ENCODE measurements around the gene DGCR6L. TPM values are rescaled to one million over a fixed set of nuclear protein-coding genes. Genes with fewer than 3 reads are reported as not detected.
"Not testable (repeated sequence)": the region's sequence is repeated elsewhere in the genome, so short reads cannot be mapped to it uniquely, and the experiment has no call there.

Gene DGCR6L
- total and polyA plus RNA-seq, 2 of the 4 experiments (the other 2 are of a cell fraction): 65.4 to 80.4 TPM

- H4K91ac ChIP-seq (ENCODE audit: insufficient read depth, low read depth, low read length); H3K9me1 ChIP-seq (ENCODE audit: insufficient read depth, low read length); H3K27ac ChIP-seq (ENCODE audit: insufficient read depth, low read length); H2AK5ac ChIP-seq (ENCODE audit: low read depth, low read length); H3K36me3 ChIP-seq (ENCODE audit: control insufficient read depth, insufficient read depth, low read length); H4K5ac ChIP-seq (ENCODE audit: low read depth, low read length); H3K56ac ChIP-seq (ENCODE audit: extremely low read depth, insufficient read depth, low read length); H3K79me1 ChIP-seq (ENCODE audit: low read depth in 1 of 2, low read length in 2 of 2); H2BK5ac ChIP-seq (ENCODE audit: low read depth, low read length, poor library complexity, severe bottlenecking); DNase-seq; H4K20me1 ChIP-seq (ENCODE audit: insufficient read depth, low read length); H3K4me2 ChIP-seq (ENCODE audit: low read depth, low read length); BruUV-seq (replicated peaks); H3K18ac ChIP-seq (ENCODE audit: low read depth, low read length); H3K9me3 ChIP-seq (ENCODE audit: control insufficient read depth, insufficient read depth, low read length); in situ Hi-C loops (cut with MboI; ENCODE audit: low sequenced_read_pairs); dilution Hi-C loops (cut with HindIII; ENCODE audit: low sequenced_read_pairs, unreplicated experiment); H2BK120ac ChIP-seq (ENCODE audit: low read depth, low read length); H3K4me3 ChIP-seq (ENCODE audit: insufficient read depth, low read depth, low read length); H3K9ac ChIP-seq (ENCODE audit: low read depth, low read length); H3K23ac ChIP-seq (ENCODE audit: low read depth, low read length); H2BK20ac ChIP-seq (ENCODE audit: low read depth, low read length); CTCF ChIA-PET; POLR2A ChIA-PET (ENCODE audit: unreplicated experiment); H3K4ac ChIP-seq (ENCODE audit: low read depth, low read length); H2AFZ ChIP-seq (replicated peaks; ENCODE audit: low read length, poor library complexity); H3K27me3 ChIP-seq (ENCODE audit: control insufficient read depth, insufficient read depth, low read length); H3K4me1 ChIP-seq (ENCODE audit: control insufficient read depth, insufficient read depth, low read length); ATAC-seq (ENCODE audit: low read depth); H2BK15ac ChIP-seq (ENCODE audit: low read depth, low read length); H4K8ac ChIP-seq (ENCODE audit: low read depth in 2 of 2, low read length in 2 of 2); intact Hi-C loops (cut with micrococcal nuclease); H2AK9ac ChIP-seq (replicated peaks; ENCODE audit: low read depth, low read length, poor library complexity); H3K14ac ChIP-seq (replicated peaks; ENCODE audit: low read depth, low read length): not testable (repeated sequence)
- no CpG with 5 or more reads among the region's 2 CpGs for WGBS, 2 experiments (ENCODE audit: extremely low coverage in 2 of 2, insufficient read length in 1 of 2)
Measured at GRCh38 chr22:20338291-20338690, 18.4 kb upstream of the DGCR6L start.

- H3K18ac ChIP-seq (ENCODE audit: low read depth, low read length); H4K8ac ChIP-seq (ENCODE audit: low read depth in 2 of 2, low read length in 2 of 2); dilution Hi-C loops (cut with HindIII; ENCODE audit: low sequenced_read_pairs, unreplicated experiment); H3K14ac ChIP-seq (replicated peaks; ENCODE audit: low read depth, low read length); H3K4me3 ChIP-seq (ENCODE audit: insufficient read depth, low read depth, low read length); H2BK20ac ChIP-seq (ENCODE audit: low read depth, low read length); H4K5ac ChIP-seq (ENCODE audit: low read depth, low read length); H2BK5ac ChIP-seq (ENCODE audit: low read depth, low read length, poor library complexity, severe bottlenecking); H3K27me3 ChIP-seq (ENCODE audit: control insufficient read depth, insufficient read depth, low read length); POLR2A ChIA-PET (ENCODE audit: unreplicated experiment); H3K9ac ChIP-seq (ENCODE audit: low read depth, low read length); CTCF ChIA-PET; H3K9me3 ChIP-seq (ENCODE audit: control insufficient read depth, insufficient read depth, low read length); H3K23ac ChIP-seq (ENCODE audit: low read depth, low read length); H3K79me1 ChIP-seq (ENCODE audit: low read depth in 1 of 2, low read length in 2 of 2); H3K4me1 ChIP-seq (ENCODE audit: control insufficient read depth, insufficient read depth, low read length); DNase-seq; H3K56ac ChIP-seq (ENCODE audit: extremely low read depth, insufficient read depth, low read length); ATAC-seq (ENCODE audit: low read depth); H4K91ac ChIP-seq (ENCODE audit: insufficient read depth, low read depth, low read length); H2AK9ac ChIP-seq (replicated peaks; ENCODE audit: low read depth, low read length, poor library complexity); H3K4ac ChIP-seq (ENCODE audit: low read depth, low read length); H3K9me1 ChIP-seq (ENCODE audit: insufficient read depth, low read length); H2AFZ ChIP-seq (replicated peaks; ENCODE audit: low read length, poor library complexity); H3K27ac ChIP-seq (ENCODE audit: insufficient read depth, low read length); H2BK15ac ChIP-seq (ENCODE audit: low read depth, low read length); BruUV-seq (replicated peaks); H3K4me2 ChIP-seq (ENCODE audit: low read depth, low read length); H3K36me3 ChIP-seq (ENCODE audit: control insufficient read depth, insufficient read depth, low read length); in situ Hi-C loops (cut with MboI; ENCODE audit: low sequenced_read_pairs); H2BK120ac ChIP-seq (ENCODE audit: low read depth, low read length); H4K20me1 ChIP-seq (ENCODE audit: insufficient read depth, low read length); intact Hi-C loops (cut with micrococcal nuclease); H2AK5ac ChIP-seq (ENCODE audit: low read depth, low read length): not testable (repeated sequence)
- no CpG with 5 or more reads among the region's 3 CpGs for WGBS, 2 experiments (ENCODE audit: extremely low coverage in 2 of 2, insufficient read length in 1 of 2)
Measured at GRCh38 chr22:20337807-20338206, 17.9 kb upstream of the DGCR6L start.
